Body of pancreas (tissue), 4 donors: ENCODE results near the gene FAM89B.

Experiments used
- CTCF ChIP-seq, 7 experiments: fragments of 450-650 bp in 4 of 7; fragments of 200-600 bp in 3 of 7; sonication (generic) in 3 of 7; IDR thresholded peaks; one replicate each; pipeline ENCODE4 v1.5.1; 2016 to 2019; ENCODE audit warnings: antibody characterized with exemption in 7 of 7
- POLR2A ChIP-seq, 3 donors: fragments of 450-650 bp; IDR thresholded peaks; one replicate each; pipeline ENCODE4 v1.6.1; 2016; ENCODE audit warnings: antibody characterized with exemption in 3 of 3, mild to moderate bottlenecking in 2 of 3

GRCh38 chr11:65560555-65561418, 11.6 kb upstream of the FAM89B start:
- TF ChIP-seq CTCF (IDR thresholded peaks at IDR 0.05) (no peak), POLR2A (IDR thresholded peaks at IDR 0.05) (no peak)
